Spleen (tissue), 11 donors: ENCODE results near the gene THBS2. TPM values are rescaled to one million over a fixed set of nuclear protein-coding genes. Genes with fewer than 3 reads are reported as not detected.
A peak's percentile ranks its signal among the peaks of the same experiment; 100 is the strongest.

ENCODE experiments used
- DNase-seq: peaks from one replicate; pipeline ENCODE4 v3.0.0-alpha.2; 2020
- H3K27ac ChIP-seq, 8 donors: fragments of 200-600 bp; sonication (generic) in 7 of 8; 1 replicate in 4 of 8; 2 replicates in 4 of 8; pipeline versions ENCODE4 v1.5.0 to v1.8.0; 2016 to 2021; ENCODE audit warnings: inconsistent platforms in 4 of 8, mild to moderate bottlenecking in 4 of 8, moderate library complexity in 1 of 8
- H3K27me3 ChIP-seq, 7 donors: fragments of 200-600 bp; sonication (generic) in 6 of 7; replicated peaks in 1 of 7; 1 replicate in 4 of 7; 2 replicates in 3 of 7; pipeline versions ENCODE4 v1.5.0 to v1.8.0; 2016 to 2021; ENCODE audit warnings: inconsistent platforms in 3 of 7, mild to moderate bottlenecking in 1 of 7
- H3K36me3 ChIP-seq, 6 donors: fragments of 200-600 bp; sonication (generic) in 5 of 6; 1 replicate in 4 of 6; 2 replicates in 2 of 6; pipeline versions ENCODE4 v1.5.0 to v1.8.0; 2016 to 2021; ENCODE audit warnings: inconsistent platforms in 2 of 6
- H3K4me1 ChIP-seq, 6 donors: fragments of 200-600 bp; sonication (generic) in 5 of 6; 1 replicate in 3 of 6; 2 replicates in 3 of 6; pipeline versions ENCODE4 v1.5.0 to v1.8.0; 2016 to 2021; ENCODE audit warnings: inconsistent platforms in 3 of 6
- H3K4me3 ChIP-seq, 8 donors: fragments of 200-600 bp; sonication (generic) in 7 of 8; 1 replicate in 4 of 8; 2 replicates in 4 of 8; pipeline versions ENCODE4 v1.5.0 to v1.8.0; 2016 to 2021; ENCODE audit warnings: inconsistent platforms in 4 of 8, mild to moderate bottlenecking in 4 of 8, moderate library complexity in 2 of 8
- H3K9me3 ChIP-seq, 8 donors: fragments of 200-600 bp; sonication (generic) in 7 of 8; 1 replicate in 4 of 8; 2 replicates in 4 of 8; pipeline versions ENCODE4 v1.5.0 to v1.8.0; 2016 to 2021; ENCODE audit warnings: inconsistent platforms in 4 of 8
- POLR2A ChIP-seq, 3 donors: fragments of 450-650 bp; IDR thresholded peaks; one replicate each; pipeline ENCODE4 v1.5.1; 2017; ENCODE audit warnings: antibody characterized with exemption in 3 of 3, mild to moderate bottlenecking in 1 of 3
- POLR2AphosphoS5 ChIP-seq, 3 donors: sonication (generic); formaldehyde crosslinking; IDR thresholded peaks; one replicate each; pipeline ENCODE4 v1.5.1; 2017; ENCODE audit warnings: antibody characterized with exemption in 3 of 3
- WGBS, 5 donors: extraction: QIAGEN DNeasy Blood & Tissue Kit in 3 of 5; methylation state at CpG; one replicate each; pipeline versions ENCODE4 v1.1.5 to v1.1.7; 2013 to 2018; 5-methylcytosine and 5-hydroxymethylcytosine counted together
- intact Hi-C: fragments of 100-400 bp; cut with DNase I; formaldehyde crosslinking; loops from one replicate; pipeline ENCODE4 v1.15.0; 2023; ENCODE audit warnings: low total_unique reads
- polyA plus RNA-seq, 3 donors: library from polyadenylated mRNA; stranded (reverse); fragments of 200-250 nt; gene quantifications; one replicate each; pipeline ENCODE4 v1.2.1, GENCODE V29; 2013
- total RNA-seq, 7 donors: library from RNA; depleted of rRNA in 3 of 7; stranded (reverse); fragments of >200 nt in 3 of 7; fragmentation: NEBNext Ultra II Directional in 4 of 7; extraction: Animal tissue kit (Norgen Biotek cat#: 25700) in 4 of 7; gene quantifications; one replicate each; pipeline versions ENCODE4 v1.1.0 to v1.2.1, GENCODE V29; 2016 to 2021
- TF ChIP-seq, protein P1 (sequence below), 11 experiments: fragments of 200-600 bp in 7 of 11; fragments of 450-650 bp in 4 of 11; sonication (generic) in 4 of 11; IDR thresholded peaks in 8 of 11; conservative IDR thresholded peaks in 3 of 11; 1 replicate in 7 of 11; 2 replicates in 4 of 11; pipeline versions ENCODE4 v1.4.0 to v1.8.0; 2016 to 2021; ENCODE audit warnings: antibody characterized with exemption in 11 of 11, inconsistent platforms in 4 of 11, mild to moderate bottlenecking in 1 of 11
- donor health status: healthy with polysubstance abuse.
- donor health status: DM: no; HTN: no; CAD: no; lungs with moderate emphysema.
- donor health status: DM: no; HTN: no; CAD: no.
- donor health status: Bipolar disorder and iron deficiency.
- donor health status: healthy.
- donor health status: DM: no; HTN: no; CAD: no.
- donor health status: DM: yes; HTN: yes; CAD: no.

Gene THBS2
- total and polyA plus RNA-seq, 10 donors = 1.2 to 24.9 (median 5.7) TPM

DNA sequence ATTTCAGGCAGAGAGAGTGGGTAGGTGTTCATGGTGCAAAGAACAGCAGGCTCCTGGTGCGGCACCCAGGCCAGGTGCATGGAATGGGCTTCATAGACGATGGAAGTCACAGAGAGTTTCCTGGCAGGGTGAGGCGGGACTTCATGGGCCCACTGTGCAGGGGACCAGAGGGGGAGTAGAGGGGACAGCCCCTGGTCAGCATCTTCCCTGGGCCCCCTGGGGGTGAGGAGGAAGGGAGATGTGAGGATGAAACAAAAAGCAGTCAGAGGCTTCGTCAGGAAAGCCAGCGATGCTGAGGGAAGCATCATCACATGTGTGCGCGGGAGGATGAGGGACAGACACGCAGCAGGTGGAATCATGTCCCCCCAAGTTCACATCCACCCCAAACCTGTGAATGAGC is 2.4 kb upstream of the THBS2 start:
- intact Hi-C loops = no loop called here
- H3K27ac ChIP-seq = no peak overlapping the region
- H3K4me1 ChIP-seq = peaks cover 0 to 31% (median 19%) of the 10 kb centered on the region in 6 donors
- no peaks in the 10 kb centered on the region for H3K36me3 ChIP-seq
- TF ChIP-seq POLR2A (IDR thresholded peaks at IDR 0.05) = no peak
- TF ChIP-seq POLR2AphosphoS5 (IDR thresholded peaks at IDR 0.05) = no peak
- TF ChIP-seq, protein P1, sequence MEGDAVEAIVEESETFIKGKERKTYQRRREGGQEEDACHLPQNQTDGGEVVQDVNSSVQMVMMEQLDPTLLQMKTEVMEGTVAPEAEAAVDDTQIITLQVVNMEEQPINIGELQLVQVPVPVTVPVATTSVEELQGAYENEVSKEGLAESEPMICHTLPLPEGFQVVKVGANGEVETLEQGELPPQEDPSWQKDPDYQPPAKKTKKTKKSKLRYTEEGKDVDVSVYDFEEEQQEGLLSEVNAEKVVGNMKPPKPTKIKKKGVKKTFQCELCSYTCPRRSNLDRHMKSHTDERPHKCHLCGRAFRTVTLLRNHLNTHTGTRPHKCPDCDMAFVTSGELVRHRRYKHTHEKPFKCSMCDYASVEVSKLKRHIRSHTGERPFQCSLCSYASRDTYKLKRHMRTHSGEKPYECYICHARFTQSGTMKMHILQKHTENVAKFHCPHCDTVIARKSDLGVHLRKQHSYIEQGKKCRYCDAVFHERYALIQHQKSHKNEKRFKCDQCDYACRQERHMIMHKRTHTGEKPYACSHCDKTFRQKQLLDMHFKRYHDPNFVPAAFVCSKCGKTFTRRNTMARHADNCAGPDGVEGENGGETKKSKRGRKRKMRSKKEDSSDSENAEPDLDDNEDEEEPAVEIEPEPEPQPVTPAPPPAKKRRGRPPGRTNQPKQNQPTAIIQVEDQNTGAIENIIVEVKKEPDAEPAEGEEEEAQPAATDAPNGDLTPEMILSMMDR (IDR thresholded peaks at IDR 0.05 in 8 of 11, conservative IDR thresholded peaks at IDR 0.05 in 3 of 11) = no peak
- WGBS, 5 donors = 87 to 94% (median 88%) methylated on average over 8 of the region's 8 CpGs
- no peak overlapping the region for H3K4me3 ChIP-seq
- peaks cover 0 to 56% (median 24%) of the 10 kb centered on the region in 7 donors for H3K27me3 ChIP-seq
- DNase-seq = no peak
- H3K9me3 ChIP-seq = no peaks in the 10 kb centered on the region

DNA sequence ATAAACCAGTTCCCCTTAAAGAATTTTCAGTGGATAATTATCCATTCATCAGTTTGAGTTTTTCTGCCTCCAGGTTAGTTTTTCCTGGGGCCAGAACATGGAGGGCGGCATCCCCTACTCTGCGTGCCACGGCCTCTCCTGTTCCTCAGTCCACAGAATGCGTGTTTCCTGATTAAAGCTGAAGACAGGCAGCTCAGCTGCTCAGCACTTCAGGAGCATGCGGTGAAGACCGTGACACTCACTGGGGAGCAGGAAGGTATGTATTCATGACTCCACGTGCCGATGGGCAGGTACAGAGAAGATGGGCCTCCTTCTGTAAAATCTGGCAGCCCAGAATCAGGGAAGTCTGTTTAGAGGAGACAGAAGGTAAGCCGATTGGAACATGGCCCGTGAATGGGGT is 2.0 kb upstream of the THBS2 start:
- H3K36me3 ChIP-seq = no peaks in the 10 kb centered on the region
- peaks cover 0 to 60% (median 24%) of the 10 kb centered on the region in 7 donors for H3K27me3 ChIP-seq
- DNase-seq = no peak
- H3K4me3 ChIP-seq = no peak overlapping the region
- WGBS, 5 donors = 79 to 90% (median 86%) methylated on average over 10 of the region's 10 CpGs
- peaks cover 0 to 31% (median 19%) of the 10 kb centered on the region in 6 donors for H3K4me1 ChIP-seq
- TF ChIP-seq, protein P1 (IDR thresholded peaks at IDR 0.05 in 8 of 11, conservative IDR thresholded peaks at IDR 0.05 in 3 of 11) = no peak
- TF ChIP-seq POLR2A (IDR thresholded peaks at IDR 0.05) (no peak), POLR2AphosphoS5 (IDR thresholded peaks at IDR 0.05) (no peak)
- H3K9me3 ChIP-seq = no peaks in the 10 kb centered on the region
- intact Hi-C loops = no loop called here
- H3K27ac ChIP-seq = no peak overlapping the region

DNA sequence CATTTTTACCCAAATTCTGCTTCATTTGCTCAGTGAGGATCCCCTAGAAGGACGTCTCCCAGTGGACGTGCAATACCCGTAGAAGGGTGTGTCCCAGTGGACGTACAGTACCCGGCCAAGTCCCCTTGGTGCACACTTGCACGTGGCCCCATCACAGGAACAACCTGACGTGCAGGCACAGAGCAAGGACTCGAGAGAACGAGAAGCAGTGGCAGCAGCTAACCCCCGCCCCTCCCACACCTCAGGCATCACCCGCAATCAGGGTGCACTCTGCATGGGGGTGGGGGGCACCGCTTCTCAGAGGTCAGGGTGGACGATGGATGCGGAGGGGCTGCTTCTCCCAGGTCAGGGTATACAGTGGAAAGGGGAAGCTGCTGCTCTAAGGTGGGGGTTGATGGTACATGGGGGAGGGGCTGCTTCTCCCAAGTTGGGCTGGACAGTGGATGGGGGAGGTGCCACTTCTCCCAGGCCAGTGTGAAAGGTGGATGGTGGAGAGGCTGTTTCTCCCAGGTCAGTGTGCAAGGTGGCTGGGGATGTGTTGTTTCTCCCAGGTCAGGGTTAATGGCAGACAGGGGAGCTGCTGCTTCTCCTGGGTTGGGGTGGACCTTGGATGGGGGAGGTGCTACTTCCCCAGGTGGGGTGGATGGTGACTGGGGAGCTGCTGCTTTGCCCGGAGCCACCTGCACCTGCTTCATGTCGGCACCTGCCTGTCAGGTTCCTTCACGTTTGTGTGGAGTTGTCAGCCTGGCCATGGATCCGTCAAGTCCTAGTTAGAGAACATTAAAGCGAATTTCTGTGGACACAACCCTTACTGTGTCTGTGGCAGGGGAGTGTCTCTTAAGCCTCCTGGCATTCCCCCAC is 1.0 kb upstream of the THBS2 start:
- Histone ChIP-seq H3K27me3 (peaks cover 0 to 67% (median 24%) of the 10 kb centered on the region in 7 donors), H3K9me3 (no peaks in the 10 kb centered on the region), H3K36me3 (no peaks in the 10 kb centered on the region), H3K4me3 (no peak overlapping the region), H3K27ac (peak overlapping the region in 1 of 8 donors; percentile 12), H3K4me1 (peaks cover 0 to 31% (median 19%) of the 10 kb centered on the region in 6 donors)
- TF ChIP-seq, protein P1 (IDR thresholded peaks at IDR 0.05 in 8 of 11, conservative IDR thresholded peaks at IDR 0.05 in 3 of 11) = no peak
- TF ChIP-seq POLR2AphosphoS5 (IDR thresholded peaks at IDR 0.05) = no peak
- no peak for TF ChIP-seq POLR2A (IDR thresholded peaks at IDR 0.05)
- intact Hi-C loops = no loop called here
- DNase-seq = peak; percentile 64
- 20 to 36% (median 25%) methylated on average over 12 to 19 of the region's 19 CpGs for WGBS, 5 donors

DNA sequence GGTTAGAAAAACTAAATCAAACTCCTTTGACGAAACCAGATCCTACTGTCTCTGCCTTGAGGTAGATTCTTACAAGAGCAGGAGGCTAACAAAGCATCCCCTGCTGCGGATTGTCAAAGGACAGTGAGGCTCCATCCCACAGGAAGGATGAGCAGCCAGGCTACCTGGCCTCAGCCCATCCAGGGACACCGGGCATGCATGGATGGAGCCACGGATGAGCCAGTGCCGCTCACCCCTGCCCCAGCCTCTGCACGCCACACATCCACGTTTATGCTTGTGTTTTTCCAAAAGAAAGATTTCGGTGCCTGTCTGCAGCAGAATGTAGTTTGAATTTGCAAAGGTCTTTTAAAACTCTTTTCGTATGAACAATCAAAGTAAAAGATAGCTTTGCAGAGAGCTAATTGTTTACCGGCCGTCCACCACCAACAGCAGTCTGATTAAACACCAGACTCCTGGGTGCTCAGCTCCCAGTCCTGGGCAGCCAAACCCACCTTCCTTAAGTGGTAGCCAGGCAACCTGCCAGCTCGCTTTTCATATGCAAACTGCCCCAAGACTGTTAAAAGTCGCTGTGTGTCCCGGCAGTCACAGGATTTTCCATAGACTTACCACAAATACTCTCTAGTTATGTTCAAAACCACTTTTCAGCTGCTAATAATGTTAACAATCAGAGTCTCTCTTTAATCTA is 999 bp downstream of the THBS2 start:
- H3K4me1 ChIP-seq = peaks cover 0 to 31% (median 19%) of the 10 kb centered on the region in 6 donors
- WGBS, 5 donors = 8 to 15% (median 13%) methylated on average over 14 of the region's 14 CpGs
- H3K9me3 ChIP-seq = no peaks in the 10 kb centered on the region
- intact Hi-C loops = no loop called here
- peak overlapping the region in 3 of 8 donors; percentile 24 to 56 (median 26) for H3K4me3 ChIP-seq
- H3K36me3 ChIP-seq = no peaks in the 10 kb centered on the region
- H3K27ac ChIP-seq = peak overlapping the region in 1 of 8 donors; percentile 4
- DNase-seq = no peak
- TF ChIP-seq POLR2A (IDR thresholded peaks at IDR 0.05) (no peak), POLR2AphosphoS5 (IDR thresholded peaks at IDR 0.05) (no peak)
- TF ChIP-seq, protein P1 (IDR thresholded peaks at IDR 0.05 in 8 of 11, conservative IDR thresholded peaks at IDR 0.05 in 3 of 11) = no peak
- H3K27me3 ChIP-seq = peaks cover 0 to 75% (median 24%) of the 10 kb centered on the region in 7 donors
